ENCODE results near the gene LLCFC1. TPM values are rescaled to one million over a fixed set of nuclear protein-coding genes. Genes with fewer than 3 reads are reported as not detected.
A peak's percentile ranks its signal among the peaks of the same experiment; 100 is the strongest.

The LLCFC1 gene
- total RNA-seq, 1 experiment from 2014 or later, result not detected

GRCh38 chr7:142957723-142958122, 18.4 kb downstream of the LLCFC1 start:
- Histone ChIP-seq H3K27ac (ENCODE audit: low read length) (peak overlapping the region; percentile 53), H3K4me1 (ENCODE audit: insufficient read depth, low read length) (peaks cover 24% of the 10 kb centered on the region), H3K9me2 (replicated peaks; ENCODE audit: low read length) (no peaks in the 10 kb centered on the region), H3F3A (ENCODE audit: low read length, unreplicated experiment) (no peaks in the 10 kb centered on the region), H3K9me3 (ENCODE audit: low read length) (no peaks in the 10 kb centered on the region), H2AFZ (ENCODE audit: low read length) (no peak overlapping the region), H3K27me3 (ENCODE audit: low read length) (peaks cover 33% of the 10 kb centered on the region), H3K4me3 (ENCODE audit: low read length) (no peak overlapping the region; the same call in 1 of the 2 replicates), H4K20me1 (ENCODE audit: low read length) (no peaks in the 10 kb centered on the region), H3K79me2 (ENCODE audit: low read length) (no peaks in the 10 kb centered on the region), H3K4me2 (ENCODE audit: low read length) (peak overlapping the region; percentile 69), H3K9ac (ENCODE audit: low read length) (no peak overlapping the region), H3K36me3 (ENCODE audit: low read depth, low read length) (no peaks in the 10 kb centered on the region)
- no TSS peak for BruUV-seq (replicated peaks)
- ChIA-PET CTCF (no interaction called here), POLR2A (ENCODE audit: unreplicated experiment) (no interaction called here)
- DNase-seq (peak; percentile 64), ATAC-seq (no peak; the same call in 1 of the 2 replicates)
- TF ChIP-seq EZH2 (IDR thresholded peaks at IDR 0.05; ENCODE audit: low read length, unreplicated experiment) (no peak), EZH2phosphoT487 (IDR thresholded peaks at IDR 0.05; ENCODE audit: borderline replicate concordance, low read length) (no peak), CTCF (conservative IDR thresholded peaks at IDR 0.05; ENCODE audit: low read depth, low read length) (no peak)
- intact Hi-C loops (cut with micrococcal nuclease), result no loop called here

GRCh38 chr7:142959202-142959601, 19.9 kb downstream of the LLCFC1 start:
- DNase-seq, result no peak
- peaks cover 24% of the 10 kb centered on the region for H3K4me1 ChIP-seq (ENCODE audit: insufficient read depth, low read length)

More at GRCh38 chr7:142959202-142959601, 19.9 kb downstream of the LLCFC1 start:
- intact Hi-C loops (cut with micrococcal nuclease), result no loop called here
- H3K9ac ChIP-seq (ENCODE audit: low read length), result no peak overlapping the region
- H3K9me3 ChIP-seq (ENCODE audit: low read length), result no peaks in the 10 kb centered on the region
- BruUV-seq (replicated peaks), result no TSS peak
- H3K4me3 ChIP-seq (ENCODE audit: low read length), result no peak overlapping the region
- peaks cover 36% of the 10 kb centered on the region for H3K27me3 ChIP-seq (ENCODE audit: low read length)
- ChIA-PET POLR2A (ENCODE audit: unreplicated experiment) (no interaction called here), CTCF (no interaction called here)
- H3K79me2 ChIP-seq (ENCODE audit: low read length), result no peaks in the 10 kb centered on the region
- no peaks in the 10 kb centered on the region for H3K36me3 ChIP-seq (ENCODE audit: low read depth, low read length)
- H2AFZ ChIP-seq (ENCODE audit: low read length), result no peak overlapping the region
- no peaks in the 10 kb centered on the region for H3K9me2 ChIP-seq (replicated peaks; ENCODE audit: low read length)
- H3K4me2 ChIP-seq (ENCODE audit: low read length), result no peak overlapping the region
- H3K27ac ChIP-seq (ENCODE audit: low read length), result no peak overlapping the region
- H4K20me1 ChIP-seq (ENCODE audit: low read length), result no peaks in the 10 kb centered on the region
- H3F3A ChIP-seq (ENCODE audit: low read length, unreplicated experiment), result no peaks in the 10 kb centered on the region
- ATAC-seq, result no peak
- TF ChIP-seq EZH2 (IDR thresholded peaks at IDR 0.05; ENCODE audit: low read length, unreplicated experiment) (no peak), CTCF (conservative IDR thresholded peaks at IDR 0.05; ENCODE audit: low read depth, low read length) (no peak)

All from PC-3 (cell line).